MM.1S (cell line): ENCODE data around the gene SERPINB2.

ENCODE experiments used
- EZH2 ChIP-seq: fragments of 300-600 bp; sonication (generic); optimal IDR thresholded peaks from 2 replicates; pipeline ENCODE3; 2017; ENCODE audit warnings: low read depth, mild to moderate bottlenecking, antibody characterized with exemption, low read length, mixed read lengths
- EZH2phosphoT487 ChIP-seq: fragments of 300-600 bp; sonication (generic); IDR thresholded peaks from 2 replicates; pipeline ENCODE4 v1.6.1; 2018; ENCODE audit warnings: antibody characterized with exemption, low read length
- TF ChIP-seq, protein P1 (sequence below): fragments of 300-600 bp; sonication (generic); IDR thresholded peaks from 2 replicates; pipeline ENCODE4 v1.5.1; 2016; ENCODE audit warnings: antibody characterized with exemption, low read length, mixed read lengths

DNA sequence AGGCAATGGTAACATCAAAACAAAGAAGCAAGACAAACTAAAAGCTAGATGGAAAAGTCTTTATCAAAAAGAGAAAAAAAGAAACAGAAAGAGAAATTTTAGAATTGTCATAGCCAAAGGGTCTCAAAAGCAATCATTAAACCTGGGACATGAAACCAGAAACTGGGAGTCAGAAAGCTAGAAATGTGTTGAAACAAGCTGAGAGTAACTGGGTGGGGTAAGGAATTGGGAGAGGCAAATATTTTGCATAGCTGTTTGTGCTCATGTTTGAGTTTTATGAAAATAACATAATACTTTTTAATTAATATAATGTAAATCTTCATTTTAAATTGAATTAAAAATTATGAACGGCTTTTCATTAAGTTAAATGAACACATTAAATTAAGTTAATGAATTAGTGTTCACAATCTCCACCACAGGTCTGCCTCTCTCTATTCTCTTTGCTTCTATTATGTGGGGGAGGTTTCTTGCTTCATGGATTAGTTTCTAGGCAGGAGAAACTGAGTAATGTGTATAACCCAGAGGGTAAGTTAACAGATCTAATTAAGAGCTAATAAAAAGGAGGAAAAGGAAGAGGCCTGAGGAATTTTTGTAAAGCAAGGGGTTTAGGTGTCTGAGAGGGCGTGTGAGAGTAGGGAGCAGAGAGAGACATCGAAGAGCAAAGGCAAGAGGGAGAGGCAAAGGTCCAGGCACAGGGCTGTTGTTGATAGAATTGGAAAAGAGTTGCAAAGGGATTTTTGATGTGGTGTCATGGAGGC, 20.0 kb upstream of the SERPINB2 start:
- TF ChIP-seq, protein P1, sequence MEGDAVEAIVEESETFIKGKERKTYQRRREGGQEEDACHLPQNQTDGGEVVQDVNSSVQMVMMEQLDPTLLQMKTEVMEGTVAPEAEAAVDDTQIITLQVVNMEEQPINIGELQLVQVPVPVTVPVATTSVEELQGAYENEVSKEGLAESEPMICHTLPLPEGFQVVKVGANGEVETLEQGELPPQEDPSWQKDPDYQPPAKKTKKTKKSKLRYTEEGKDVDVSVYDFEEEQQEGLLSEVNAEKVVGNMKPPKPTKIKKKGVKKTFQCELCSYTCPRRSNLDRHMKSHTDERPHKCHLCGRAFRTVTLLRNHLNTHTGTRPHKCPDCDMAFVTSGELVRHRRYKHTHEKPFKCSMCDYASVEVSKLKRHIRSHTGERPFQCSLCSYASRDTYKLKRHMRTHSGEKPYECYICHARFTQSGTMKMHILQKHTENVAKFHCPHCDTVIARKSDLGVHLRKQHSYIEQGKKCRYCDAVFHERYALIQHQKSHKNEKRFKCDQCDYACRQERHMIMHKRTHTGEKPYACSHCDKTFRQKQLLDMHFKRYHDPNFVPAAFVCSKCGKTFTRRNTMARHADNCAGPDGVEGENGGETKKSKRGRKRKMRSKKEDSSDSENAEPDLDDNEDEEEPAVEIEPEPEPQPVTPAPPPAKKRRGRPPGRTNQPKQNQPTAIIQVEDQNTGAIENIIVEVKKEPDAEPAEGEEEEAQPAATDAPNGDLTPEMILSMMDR = no peak
- TF ChIP-seq EZH2 = no peak
- no peak for TF ChIP-seq EZH2phosphoT487
